Neural progenitor cell (in vitro differentiated cells): Measurements from ENCODE around the gene MNT. TPM values are rescaled to one million over a fixed set of nuclear protein-coding genes. Genes with fewer than 3 reads are reported as not detected.

Experiments
- DNase-seq: peaks from one replicate; pipeline ENCODE4 v3.0.0-alpha.2; 2016; ENCODE audit warnings: low spot score
- H2AFZ ChIP-seq: fragments of 200-600 bp; sonication (generic); replicated peaks from 2 replicates; pipeline ENCODE4 v1.6.1; 2016; ENCODE audit warnings: antibody characterized with exemption
- H3F3A ChIP-seq: fragments of 200-600 bp; sonication (generic); 2 replicates; pipeline ENCODE4 v1.6.1; 2016; ENCODE audit warnings: antibody characterized with exemption, low read depth
- H3K27ac ChIP-seq: fragments of 200-600 bp; sonication (generic); 2 replicates; pipeline ENCODE4 v1.5.1; 2016; ENCODE audit warnings: mild to moderate bottlenecking
- H3K27me3 ChIP-seq: fragments of 200-600 bp; sonication (generic); 2 replicates; pipeline ENCODE4 v1.6.1; 2016; ENCODE audit warnings: mild to moderate bottlenecking, moderate library complexity
- H3K36me3 ChIP-seq: fragments of 200-600 bp; sonication (generic); 2 replicates; pipeline ENCODE4 v1.5.1; 2016
- H3K4me1 ChIP-seq: fragments of 200-600 bp; sonication (generic); 2 replicates; pipeline ENCODE4 v1.6.1; 2016; ENCODE audit warnings: mixed run types
- H3K4me2 ChIP-seq: fragments of 200-600 bp; sonication (generic); 2 replicates; pipeline ENCODE4 v1.6.1; 2016
- H3K4me3 ChIP-seq: fragments of 200-600 bp; sonication (generic); 2 replicates; pipeline ENCODE4 v1.5.1; 2016
- H3K79me2 ChIP-seq: fragments of 200-600 bp; sonication (generic); 2 replicates; pipeline ENCODE4 v1.6.1; 2016; ENCODE audit warnings: low read depth
- H3K9ac ChIP-seq: fragments of 200-600 bp; sonication (generic); 2 replicates; pipeline ENCODE4 v1.6.1; 2016
- H3K9me3 ChIP-seq: fragments of 200-600 bp; sonication (generic); 2 replicates; pipeline ENCODE4 v1.5.1; 2016; ENCODE audit warnings: low read depth
- H4K20me1 ChIP-seq: fragments of 200-600 bp; sonication (generic); 2 replicates; pipeline ENCODE4 v1.6.1; 2016; ENCODE audit warnings: low read depth
- H3K27ac Mint-ChIP-seq: 3 replicates; pipeline ENCODE4 v1.8.0; 2021; ENCODE audit warnings: mixed read lengths
- H3K27me3 Mint-ChIP-seq: 2 replicates; pipeline ENCODE4 v1.8.0; 2022; ENCODE audit warnings: low read depth, mild to moderate bottlenecking, inconsistent platforms, moderate library complexity, mixed read lengths; ENCODE audit not compliant: insufficient read depth
- H3K36me3 Mint-ChIP-seq: 3 replicates; pipeline ENCODE4 v1.8.0; 2021; ENCODE audit warnings: mixed read lengths
- H3K4me1 Mint-ChIP-seq: 3 replicates; pipeline ENCODE4 v1.8.0; 2021; ENCODE audit warnings: mixed read lengths
- H3K4me3 Mint-ChIP-seq: 3 replicates; pipeline ENCODE4 v1.8.0; 2021; ENCODE audit warnings: mild to moderate bottlenecking, moderate library complexity, mixed read lengths
- H3K9me3 Mint-ChIP-seq: 3 replicates; pipeline ENCODE4 v1.8.0; 2020; ENCODE audit warnings: mixed read lengths
- EZH2 ChIP-seq: fragments of 200-600 bp; sonication (generic); IDR thresholded peaks from 2 replicates; pipeline ENCODE4 v1.6.1; 2017; ENCODE audit warnings: antibody characterized with exemption, mild to moderate bottlenecking, moderate library complexity
- EZH2phosphoT487 ChIP-seq: fragments of 200-600 bp; sonication (generic); IDR thresholded peaks from 2 replicates; pipeline ENCODE4 v1.6.1; 2017; ENCODE audit warnings: antibody characterized with exemption
- total RNA-seq: library from RNA; depleted of rRNA; stranded (reverse); fragments of >200 nt; gene quantifications from 2 replicates; pipeline ENCODE4 v1.2.3, GENCODE V29; 2015; ENCODE audit warnings: low replicate concordance
- TF ChIP-seq, protein P1 (sequence below): fragments of 200-600 bp; sonication (generic); IDR thresholded peaks from 2 replicates; pipeline ENCODE4 v1.5.1; 2017; ENCODE audit warnings: antibody characterized with exemption, mild to moderate bottlenecking

Gene MNT
- total RNA-seq, 1 donor from 2014 or later = 2.2 TPM

DNA sequence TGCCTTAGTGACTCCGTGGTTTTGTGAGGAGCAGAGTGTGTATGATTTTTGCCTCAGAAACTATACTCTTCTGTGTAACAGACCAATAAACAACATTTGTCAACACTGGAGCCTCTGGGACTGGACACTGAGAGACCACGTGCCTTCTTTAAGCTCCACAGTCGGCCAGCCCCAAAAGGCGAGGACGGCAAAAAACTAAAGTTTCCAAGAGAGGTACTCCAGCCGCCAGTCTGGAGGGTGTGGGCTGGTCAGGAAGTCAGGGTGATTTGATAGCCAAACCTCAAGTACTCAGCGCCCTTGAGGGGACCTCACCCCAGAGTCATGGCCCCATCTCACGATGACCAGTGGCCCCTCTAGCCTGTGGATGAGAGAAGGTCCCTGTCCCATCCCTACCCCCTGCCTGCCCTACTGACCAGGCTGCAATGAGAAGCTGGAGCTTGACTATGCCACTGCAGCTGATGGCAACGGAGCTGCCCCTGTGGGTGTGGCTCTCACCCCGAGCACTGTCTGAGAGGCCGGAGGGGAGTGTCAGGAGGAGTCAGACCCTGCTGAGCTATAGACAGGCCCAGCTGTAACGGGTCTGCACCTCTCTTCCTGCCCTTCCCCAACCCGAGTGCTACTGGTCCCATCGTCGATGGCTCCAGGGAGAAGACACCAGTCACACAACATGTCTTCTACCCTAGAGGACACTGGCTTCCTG, 19.8 kb downstream of the MNT start:
- peaks cover 6% of the 10 kb centered on the region for H3K36me3 Mint-ChIP-seq
- Histone ChIP-seq H2AFZ (no peak overlapping the region), H4K20me1 (no peaks in the 10 kb centered on the region), H3K36me3 (no peaks in the 10 kb centered on the region), H3K4me3 (no peak overlapping the region), H3F3A (peaks cover 20% of the 10 kb centered on the region), H3K4me1 (peaks cover 11% of the 10 kb centered on the region), H3K9ac (no peak overlapping the region), H3K4me2 (no peak overlapping the region), H3K27me3 (no peaks in the 10 kb centered on the region), H3K9me3 (no peaks in the 10 kb centered on the region), H3K79me2 (no peaks in the 10 kb centered on the region), H3K27ac (no peak overlapping the region)
- peaks cover 2% of the 10 kb centered on the region for H3K27me3 Mint-ChIP-seq
- TF ChIP-seq, protein P1, sequence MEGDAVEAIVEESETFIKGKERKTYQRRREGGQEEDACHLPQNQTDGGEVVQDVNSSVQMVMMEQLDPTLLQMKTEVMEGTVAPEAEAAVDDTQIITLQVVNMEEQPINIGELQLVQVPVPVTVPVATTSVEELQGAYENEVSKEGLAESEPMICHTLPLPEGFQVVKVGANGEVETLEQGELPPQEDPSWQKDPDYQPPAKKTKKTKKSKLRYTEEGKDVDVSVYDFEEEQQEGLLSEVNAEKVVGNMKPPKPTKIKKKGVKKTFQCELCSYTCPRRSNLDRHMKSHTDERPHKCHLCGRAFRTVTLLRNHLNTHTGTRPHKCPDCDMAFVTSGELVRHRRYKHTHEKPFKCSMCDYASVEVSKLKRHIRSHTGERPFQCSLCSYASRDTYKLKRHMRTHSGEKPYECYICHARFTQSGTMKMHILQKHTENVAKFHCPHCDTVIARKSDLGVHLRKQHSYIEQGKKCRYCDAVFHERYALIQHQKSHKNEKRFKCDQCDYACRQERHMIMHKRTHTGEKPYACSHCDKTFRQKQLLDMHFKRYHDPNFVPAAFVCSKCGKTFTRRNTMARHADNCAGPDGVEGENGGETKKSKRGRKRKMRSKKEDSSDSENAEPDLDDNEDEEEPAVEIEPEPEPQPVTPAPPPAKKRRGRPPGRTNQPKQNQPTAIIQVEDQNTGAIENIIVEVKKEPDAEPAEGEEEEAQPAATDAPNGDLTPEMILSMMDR = no peak
- no peak for TF ChIP-seq EZH2
- no peak for TF ChIP-seq EZH2phosphoT487
- H3K4me1 Mint-ChIP-seq = peaks cover 35% of the 10 kb centered on the region
- no peak for DNase-seq
- peak overlapping the region; percentile 33 for H3K27ac Mint-ChIP-seq
- peak overlapping the region; percentile 25 for H3K4me3 Mint-ChIP-seq
- no peaks in the 10 kb centered on the region for H3K9me3 Mint-ChIP-seq

DNA sequence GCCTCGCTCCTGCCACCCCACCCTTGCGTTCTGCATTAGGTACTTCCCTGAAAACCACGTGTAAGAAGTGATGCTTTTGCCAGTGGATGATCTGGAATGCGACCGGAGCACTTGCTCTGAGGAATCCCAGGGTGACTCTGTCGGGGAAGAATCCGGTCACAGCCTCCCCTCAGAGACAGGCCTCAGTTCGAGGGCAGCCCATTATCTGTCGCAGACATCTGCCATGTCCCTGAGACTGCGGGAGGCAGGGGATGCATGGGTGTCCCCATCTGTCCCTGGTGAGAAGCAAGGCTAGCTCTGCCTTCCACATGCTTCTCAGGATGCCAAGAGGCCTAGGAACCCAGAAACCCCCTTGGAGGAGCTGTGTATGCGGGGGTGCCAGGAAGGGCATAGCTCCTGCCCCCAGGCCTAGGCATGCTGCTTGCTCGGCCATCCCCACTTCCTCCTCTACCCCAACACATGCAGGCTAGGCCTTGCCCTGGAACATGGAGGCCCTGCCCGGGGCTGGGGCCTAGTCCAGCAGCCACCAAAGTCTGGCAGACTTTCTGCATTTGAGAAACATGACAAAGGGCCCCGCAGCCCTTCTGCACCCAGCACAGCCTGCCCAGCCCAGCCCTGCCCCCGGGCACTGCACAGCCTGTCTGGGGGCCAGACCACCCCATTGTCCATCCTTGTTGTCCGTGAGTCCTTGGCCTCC, 20.5 kb downstream of the MNT start:
- Histone ChIP-seq H4K20me1 (no peaks in the 10 kb centered on the region), H3F3A (peaks cover 13% of the 10 kb centered on the region), H3K36me3 (no peaks in the 10 kb centered on the region), H3K9ac (no peak overlapping the region), H3K4me3 (no peak overlapping the region), H3K27me3 (no peaks in the 10 kb centered on the region), H3K9me3 (no peaks in the 10 kb centered on the region), H3K27ac (no peak overlapping the region), H3K4me1 (peaks cover 8% of the 10 kb centered on the region), H3K79me2 (no peaks in the 10 kb centered on the region), H3K4me2 (no peak overlapping the region), H2AFZ (no peak overlapping the region)
- Mint-ChIP-seq H3K27ac (peak overlapping the region; percentile 60), H3K4me1 (peaks cover 30% of the 10 kb centered on the region), H3K27me3 (peaks cover 2% of the 10 kb centered on the region), H3K4me3 (no peak overlapping the region), H3K9me3 (no peaks in the 10 kb centered on the region), H3K36me3 (peaks cover 6% of the 10 kb centered on the region)
- DNase-seq = no peak
- TF ChIP-seq, protein P1 = no peak
- TF ChIP-seq EZH2 (no peak), EZH2phosphoT487 (no peak)

DNA sequence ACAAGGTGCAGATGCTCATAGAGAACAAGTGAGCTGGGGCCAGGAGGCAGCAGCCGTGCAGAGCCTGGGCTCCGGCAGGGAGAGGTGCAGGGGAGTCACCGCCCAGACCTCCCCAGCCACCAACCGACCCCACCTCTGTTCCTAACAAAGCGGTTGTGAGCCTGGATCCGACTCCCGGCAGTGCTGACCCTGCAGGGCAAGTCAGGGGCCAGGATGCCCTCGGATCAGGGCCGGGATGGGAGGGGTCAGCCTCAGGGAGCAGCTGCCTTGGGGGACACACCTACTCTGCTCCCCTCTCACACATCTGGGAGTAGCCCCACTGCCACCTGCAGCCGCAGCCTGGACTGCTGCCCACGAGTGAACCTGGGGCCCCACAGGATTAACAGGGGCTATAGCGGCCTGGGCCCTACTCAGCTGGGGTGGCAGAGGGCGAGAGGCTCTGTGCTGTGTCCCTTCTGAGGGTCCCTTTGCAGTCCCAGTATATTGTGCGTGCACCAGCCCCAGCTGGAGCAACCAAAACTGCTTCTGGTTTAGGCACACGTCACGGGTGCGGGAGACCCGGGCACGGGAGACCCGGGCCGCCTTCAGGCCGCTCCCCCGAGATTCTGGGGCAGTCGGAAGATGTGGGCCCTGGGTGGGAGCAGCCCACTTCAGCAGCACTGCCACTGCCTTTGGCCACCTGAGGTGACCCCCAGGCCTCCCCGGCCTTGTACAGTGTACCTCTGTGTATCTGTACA, 21.2 kb downstream of the MNT start:
- Histone ChIP-seq H3K4me3 (no peak overlapping the region), H3K79me2 (no peaks in the 10 kb centered on the region), H3K9me3 (no peaks in the 10 kb centered on the region), H3K27me3 (no peaks in the 10 kb centered on the region), H4K20me1 (no peaks in the 10 kb centered on the region), H3K27ac (no peak overlapping the region), H3K36me3 (no peaks in the 10 kb centered on the region), H3K4me2 (no peak overlapping the region), H2AFZ (no peak overlapping the region), H3F3A (peaks cover 7% of the 10 kb centered on the region), H3K9ac (no peak overlapping the region), H3K4me1 (peaks cover 1% of the 10 kb centered on the region)
- no peak overlapping the region for H3K4me3 Mint-ChIP-seq
- no peaks in the 10 kb centered on the region for H3K9me3 Mint-ChIP-seq
- TF ChIP-seq EZH2phosphoT487 = no peak
- no peak for TF ChIP-seq EZH2
- TF ChIP-seq, protein P1 = no peak
- H3K4me1 Mint-ChIP-seq = peaks cover 22% of the 10 kb centered on the region
- peaks cover 2% of the 10 kb centered on the region for H3K27me3 Mint-ChIP-seq
- DNase-seq = no peak
- peaks cover 6% of the 10 kb centered on the region for H3K36me3 Mint-ChIP-seq
- H3K27ac Mint-ChIP-seq = no peak overlapping the region
